NCI-H2107 treated with DMSO at 0.1 percent for 48 hours (cell line): ENCODE measurements around the gene KRI1.

Source experiments
- DNase-seq: peaks from one replicate; lab custom pipeline; 2025; ENCODE audit not compliant: unreplicated experiment; lab: John Stamatoyannopoulos, UW

Gene KRI1

GRCh38 chr19:10565567-10566407 is at the start of gene KRI1:
Gene KRI1 (minus strand): TSS chr19:10566010. CDS start chr19:10565999, 11 bp downstream.
- DNase-seq: peak; percentile 92

GRCh38 chr19:10612499-10613119 is 46.8 kb upstream of the KRI1 start:
- no peak for DNase-seq

GRCh38 chr19:10611907-10612306 is 46.1 kb upstream of the KRI1 start:
- no peak for DNase-seq

- no peak for DNase-seq
Measured at GRCh38 chr19:10604460-10604980, 38.7 kb upstream of the KRI1 start.

- no peak for DNase-seq
Measured at GRCh38 chr19:10603873-10604459, 38.2 kb upstream of the KRI1 start.

GRCh38 chr19:10603084-10603872 is 37.5 kb upstream of the KRI1 start:
- no peak for DNase-seq

- DNase-seq: peak; percentile 9
Measured at GRCh38 chr19:10602330-10603083, 36.7 kb upstream of the KRI1 start.

- DNase-seq: no peak
Measured at GRCh38 chr19:10601999-10602329, 36.2 kb upstream of the KRI1 start.

- no peak for DNase-seq
Measured at GRCh38 chr19:10600149-10600548, 34.3 kb upstream of the KRI1 start.

GRCh38 chr19:10593820-10594637 is 28.2 kb upstream of the KRI1 start:
- DNase-seq: no peak

- DNase-seq: no peak
Measured at GRCh38 chr19:10593148-10593547, 27.3 kb upstream of the KRI1 start.

- DNase-seq: no peak
Measured at GRCh38 chr19:10587839-10588150, 22.0 kb upstream of the KRI1 start.

- DNase-seq: no peak
Measured at GRCh38 chr19:10587022-10587838, 21.4 kb upstream of the KRI1 start, which contains the start of gene AP1M2. Gene AP1M2 (minus strand): TSS chr19:10587312. CDS start chr19:10587231, 81 bp downstream.

- DNase-seq: no peak
Measured at GRCh38 chr19:10586396-10586795, 20.6 kb upstream of the KRI1 start.

- no peak for DNase-seq
Measured at GRCh38 chr19:10583036-10583776, 17.4 kb upstream of the KRI1 start.

GRCh38 chr19:10582091-10582490 is 16.3 kb upstream of the KRI1 start:
- no peak for DNase-seq

GRCh38 chr19:10580979-10581631 is 15.3 kb upstream of the KRI1 start:
- DNase-seq: peak; percentile 51

- no peak for DNase-seq
Measured at GRCh38 chr19:10577951-10578350, 12.1 kb upstream of the KRI1 start.
